ENCODE measurements around the gene FREM3.

Gene FREM3

DNA sequence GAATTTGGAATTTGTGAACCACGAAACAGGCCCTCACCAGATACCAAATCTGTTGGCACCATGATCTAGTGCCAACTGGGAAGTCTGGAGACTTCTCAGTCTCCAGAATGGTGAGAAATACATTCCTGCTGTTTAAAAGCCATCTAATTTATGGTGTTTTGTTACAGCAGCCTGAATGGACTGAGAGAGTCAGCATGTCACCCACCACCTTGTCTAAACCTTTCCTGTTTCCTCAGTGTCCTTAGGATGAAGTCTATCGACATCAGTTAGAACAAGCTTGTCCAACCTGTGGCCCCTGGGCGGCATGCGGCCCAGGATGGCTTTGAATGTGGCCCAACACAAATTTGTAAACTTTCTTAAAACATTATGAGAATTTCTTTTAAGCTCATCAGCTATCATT lies 42.1 kb downstream of the FREM3 start:
- no peak for DNase-seq

GRCh38 chr4:143654571-143654970 lies 45.9 kb downstream of the FREM3 start:
- no peak for DNase-seq

DNA sequence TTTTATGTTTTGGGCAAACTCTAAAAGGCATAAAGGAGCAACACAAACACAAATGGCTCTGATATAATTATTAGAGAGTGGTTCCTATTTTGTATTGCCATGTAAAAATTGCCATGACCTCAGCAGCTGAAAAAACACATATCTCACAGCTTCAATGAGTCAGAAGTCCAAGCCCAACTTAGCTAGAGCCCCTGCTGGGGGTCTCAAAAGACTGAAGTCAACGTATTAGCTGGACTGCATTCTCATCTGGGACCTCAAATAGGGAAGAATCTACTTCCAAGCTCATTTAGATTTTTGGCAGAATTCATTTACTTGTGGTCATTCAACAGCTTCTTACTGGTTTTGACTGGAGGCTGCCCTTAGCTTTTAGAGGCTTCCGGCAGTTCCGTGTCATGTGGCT lies 47.4 kb downstream of the FREM3 start:
- no peak for DNase-seq

DNA sequence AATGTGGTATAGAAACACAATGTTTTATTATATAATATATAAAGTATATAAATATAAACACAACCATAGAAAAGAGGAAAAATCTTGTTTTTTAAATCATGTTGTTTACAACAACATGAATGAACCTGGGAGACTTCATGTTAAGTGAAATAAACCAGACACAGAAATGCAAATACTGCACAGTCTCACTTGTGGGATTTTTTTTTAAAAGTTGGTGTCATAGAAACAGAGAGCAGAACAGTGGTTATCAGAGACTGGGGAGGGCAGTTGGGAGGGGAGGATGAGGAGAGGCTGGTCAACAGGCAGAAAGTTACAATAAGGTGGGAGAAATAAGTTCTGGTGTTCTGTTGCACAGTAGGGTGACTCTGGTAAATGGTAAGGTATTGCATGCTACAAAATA lies 57.1 kb downstream of the FREM3 start:
- DNase-seq: no peak

DNA sequence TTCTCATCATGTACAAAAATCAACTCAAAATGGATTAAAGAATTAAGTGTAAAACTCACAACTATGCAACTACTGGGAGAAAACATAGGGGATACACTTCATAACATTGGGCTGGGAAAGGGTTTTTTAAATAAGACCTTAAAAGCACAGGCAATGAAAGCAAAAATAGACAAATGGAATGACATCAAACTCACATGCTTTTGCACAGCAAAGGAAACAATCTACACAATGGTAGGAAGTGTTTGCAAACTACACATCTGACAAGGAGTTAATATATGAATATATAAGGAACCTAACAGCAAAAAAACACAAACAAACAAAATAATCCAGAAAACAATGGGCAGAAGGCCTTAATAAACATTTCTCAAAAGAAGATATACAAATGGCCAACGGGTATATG lies 57.9 kb downstream of the FREM3 start:
- DNase-seq: no peak

- no peak for DNase-seq
Measured at GRCh38 chr4:143641361-143641760, 59.1 kb downstream of the FREM3 start.

DNA sequence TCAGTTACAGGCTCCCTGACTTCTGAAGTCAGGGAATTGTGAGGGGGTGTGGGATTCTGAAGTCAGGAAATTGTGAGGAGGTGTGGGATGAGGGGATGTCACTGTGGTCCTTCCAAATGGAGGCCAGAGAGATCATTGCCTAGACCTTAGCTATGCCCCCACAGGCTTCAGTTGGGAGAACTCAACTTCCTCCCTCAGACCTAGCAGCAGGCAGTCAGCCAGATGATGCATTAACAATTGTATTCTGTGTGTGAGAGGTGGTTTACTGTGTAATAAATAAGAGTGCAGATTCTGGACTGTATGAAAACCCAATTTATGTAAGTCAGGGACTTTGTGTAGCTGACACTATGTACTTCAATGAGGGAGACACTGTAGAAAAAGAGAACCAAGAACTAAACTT lies 65.7 kb downstream of the FREM3 start:
- DNase-seq: no peak

DNA sequence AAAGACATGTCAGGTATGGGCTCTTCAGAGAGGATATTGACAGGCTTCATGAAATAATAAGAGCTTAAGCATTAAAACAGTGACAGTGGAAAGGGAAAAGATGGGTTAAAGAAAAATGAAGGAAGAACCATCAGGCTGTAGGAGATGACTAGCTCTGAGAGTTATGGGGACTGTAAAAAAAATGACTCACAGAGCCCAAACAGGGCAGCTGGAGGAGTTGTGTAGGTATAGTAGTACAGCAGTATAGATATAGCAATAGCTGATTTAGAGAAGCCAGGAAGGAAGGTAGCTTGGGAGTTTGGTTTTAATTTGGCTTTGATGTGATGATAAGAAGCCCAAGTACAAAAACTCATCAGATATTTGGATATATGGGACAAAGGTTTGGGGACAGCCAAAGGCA lies 66.6 kb downstream of the FREM3 start:
- DNase-seq: no peak

DNA sequence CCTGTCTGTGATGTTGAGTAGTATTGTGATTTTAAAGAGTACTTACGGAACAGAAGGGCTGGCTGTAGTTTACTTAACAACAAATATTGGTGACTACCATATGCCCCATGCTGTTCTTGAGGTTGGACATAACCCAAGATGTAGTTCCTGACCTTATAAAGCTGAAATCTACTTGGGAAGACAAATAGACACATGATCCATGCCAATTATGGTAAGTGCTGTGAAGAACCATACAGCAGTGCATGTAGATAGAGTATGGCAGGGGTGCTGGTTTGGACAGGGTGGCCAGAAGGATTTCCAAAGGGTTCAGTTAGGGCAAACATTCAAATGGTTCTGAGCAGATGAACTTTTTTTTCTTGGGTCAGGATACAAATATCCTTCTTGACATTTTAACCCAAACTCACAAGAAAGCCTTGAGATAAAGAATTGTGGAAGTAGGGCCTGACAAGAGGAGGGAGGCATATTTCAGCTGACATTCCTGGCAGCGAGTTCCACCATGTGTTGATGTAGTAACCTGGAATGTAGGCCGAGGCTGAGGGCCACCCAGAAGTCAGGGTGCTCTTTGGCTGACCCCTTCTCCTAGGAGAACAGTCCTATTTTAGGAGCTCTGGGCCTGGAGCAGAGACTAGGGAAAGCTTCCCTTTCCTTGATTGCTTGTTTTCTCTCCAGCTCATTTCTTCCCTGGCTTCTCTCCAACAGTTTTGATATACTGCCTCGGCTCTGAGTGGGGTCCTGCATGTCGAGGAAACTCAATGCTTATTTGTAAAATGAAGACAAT lies 74.2 kb downstream of the FREM3 start:
- DNase-seq: no peak

DNA sequence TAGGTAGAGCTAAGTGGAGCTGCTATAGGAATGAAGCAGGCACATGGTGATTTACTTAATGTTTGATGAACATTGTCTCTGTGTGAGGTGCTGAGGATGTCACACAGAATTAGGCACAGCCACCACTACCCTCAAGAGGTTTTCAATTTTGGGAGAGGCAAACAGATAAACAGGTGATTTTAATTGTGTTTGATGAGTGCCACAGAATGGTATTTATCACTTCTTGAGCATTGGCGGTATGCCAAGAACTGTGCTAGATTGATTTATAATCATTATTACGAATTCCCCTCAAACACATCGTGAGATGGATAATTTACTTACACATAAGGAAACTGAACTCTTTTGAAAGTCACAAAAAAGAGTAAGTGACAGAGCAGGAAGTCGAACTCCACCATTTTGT lies 74.8 kb downstream of the FREM3 start:
- no peak for DNase-seq

DNA sequence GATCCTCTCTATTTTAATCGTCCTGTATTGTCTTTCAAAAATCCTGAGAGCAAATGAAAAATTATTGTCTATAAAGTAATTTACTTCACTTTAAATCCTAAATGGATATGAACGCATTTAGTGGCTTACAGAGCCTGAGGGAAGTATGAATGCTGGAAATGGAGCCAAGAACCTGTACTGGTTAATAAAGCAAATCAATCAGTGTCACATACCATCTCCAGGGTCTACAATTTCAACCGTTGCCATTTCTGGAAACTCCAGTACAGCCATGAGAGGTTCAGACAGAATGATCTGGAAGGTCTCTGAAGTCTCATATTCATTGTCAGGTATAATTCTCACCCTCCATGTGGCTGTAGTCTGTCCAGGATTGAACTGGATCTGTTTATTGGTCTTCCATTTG lies 76.6 kb downstream of the FREM3 start:
- no peak for DNase-seq

DNA sequence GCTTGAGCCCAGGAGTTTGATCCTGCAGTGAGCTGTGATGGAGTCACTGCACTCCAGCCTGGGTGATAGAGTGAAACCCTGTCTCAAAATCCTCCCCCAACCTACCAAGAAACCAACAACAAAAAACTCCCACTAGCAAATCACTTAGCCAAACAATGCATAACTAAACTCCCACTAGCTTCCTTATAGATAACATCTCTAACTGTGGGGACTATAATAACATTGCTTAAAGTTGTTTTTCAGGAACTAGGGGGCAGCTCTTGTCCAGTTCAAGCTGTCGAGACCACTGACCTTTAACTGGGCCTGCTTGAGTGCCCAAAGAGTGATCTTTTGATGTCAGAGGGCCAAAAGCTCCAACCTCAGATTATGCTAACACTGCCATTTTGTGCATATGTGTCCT lies 81.7 kb downstream of the FREM3 start:
- no peak for DNase-seq

GRCh38 chr4:143617994-143618679 lies 82.3 kb downstream of the FREM3 start:
- DNase-seq: no peak

GRCh38 chr4:143616771-143617170 lies 83.7 kb downstream of the FREM3 start:
- DNase-seq: no peak

- no peak for DNase-seq
Measured at GRCh38 chr4:143609492-143609891, 91.0 kb downstream of the FREM3 start.

DNA sequence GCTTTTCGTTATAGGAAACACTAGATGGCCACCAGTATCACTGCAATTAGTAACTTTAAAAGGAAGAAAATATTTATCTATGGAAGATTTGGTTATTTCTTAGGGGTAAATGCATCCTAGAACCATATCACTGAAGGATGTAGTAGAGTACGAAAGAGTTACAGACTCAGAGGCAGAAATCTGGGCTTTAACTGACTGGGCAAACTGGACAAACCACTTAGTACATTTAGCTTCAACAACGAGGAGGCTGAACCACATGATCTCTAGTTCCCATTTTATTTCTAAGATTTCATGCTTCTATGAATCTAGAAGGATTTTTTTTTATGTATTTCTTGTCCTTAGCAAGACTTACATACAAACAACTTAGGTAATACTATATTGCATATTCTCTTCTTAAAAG lies 94.0 kb downstream of the FREM3 start:
- no peak for DNase-seq

GRCh38 chr4:143599827-143600226 lies 100.6 kb downstream of the FREM3 start:
- DNase-seq: no peak

DNA sequence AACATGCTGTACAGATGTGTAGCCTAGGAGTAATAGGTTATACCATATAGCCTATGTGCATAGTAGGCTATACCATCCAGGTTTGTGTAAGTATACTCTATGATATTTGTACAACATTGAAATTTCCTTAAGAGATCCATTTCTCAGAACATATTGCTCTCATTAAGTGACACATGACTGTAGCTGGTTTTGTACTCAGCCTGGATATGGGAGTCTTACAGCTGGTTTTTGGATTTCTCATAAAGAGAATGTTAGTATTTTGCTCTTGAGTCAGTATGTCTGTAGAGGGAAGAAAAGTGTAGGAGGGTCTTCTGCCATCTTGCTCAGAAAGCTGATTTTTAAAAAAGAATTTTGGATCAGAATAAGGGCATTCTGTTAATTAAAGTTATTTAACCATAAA lies 101.7 kb downstream of the FREM3 start:
- DNase-seq: no peak

- DNase-seq: no peak
Measured at GRCh38 chr4:143597276-143597675, 103.2 kb downstream of the FREM3 start.

- DNase-seq: no peak
Measured at GRCh38 chr4:143587703-143588102, 112.8 kb downstream of the FREM3 start.

- no peak for DNase-seq
Measured at GRCh38 chr4:143586080-143586479, 114.4 kb downstream of the FREM3 start.

DNA sequence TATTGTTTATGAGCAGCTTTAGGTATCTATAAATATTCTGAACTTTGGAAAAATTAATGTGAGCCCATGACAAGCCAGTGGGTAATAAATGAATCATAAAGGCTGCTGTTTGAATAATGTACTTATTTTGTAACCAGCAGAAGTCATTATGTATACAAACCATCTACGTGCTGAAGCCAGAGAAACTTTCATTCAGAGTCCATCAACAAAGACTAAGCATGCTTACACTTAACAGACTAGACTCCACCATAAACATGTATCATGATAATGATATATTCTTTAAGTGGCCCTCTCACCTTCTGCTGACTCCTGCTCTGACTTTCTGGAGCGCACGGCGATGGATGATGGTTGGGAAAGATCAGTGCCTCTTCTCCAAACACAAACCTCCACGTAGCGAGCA lies 114.9 kb downstream of the FREM3 start:
- no peak for DNase-seq

- no peak for DNase-seq
Measured at GRCh38 chr4:143581331-143581946, 119.0 kb downstream of the FREM3 start.

GRCh38 chr4:143575331-143575730 lies 125.1 kb downstream of the FREM3 start:
- DNase-seq: no peak

Measured in cortex of kidney (tissue), 1 donor.